ENCODE results near the gene UTF1. TPM values are rescaled to one million over a fixed set of nuclear protein-coding genes. Genes with fewer than 3 reads are reported as not detected.

UTF1 gene
- total RNA-seq, 2 experiments from 2014 or later: not detected

- Mint-ChIP-seq H3K4me3 (no peak overlapping the region), H3K9me3 (ENCODE audit: low read depth) (no peaks in the 10 kb centered on the region), H3K27ac (no peak overlapping the region), H3K27me3 (peaks cover 3% of the 10 kb centered on the region), H3K4me1 (no peaks in the 10 kb centered on the region), H3K36me3 (ENCODE audit: low read depth) (no peaks in the 10 kb centered on the region)
- POLR2A ChIA-PET: no interaction called here
- DNase-seq (no peak), ATAC-seq (no peak)
- intact Hi-C loops (cut with DNase I, micrococcal nuclease): no loop called here
- CTCF ChIA-PET: no interaction called here
Measured at GRCh38 chr10:133187906-133188681, 41.9 kb upstream of the UTF1 start.

GRCh38 chr10:133189256-133189655, 40.8 kb upstream of the UTF1 start:
- Mint-ChIP-seq H3K9me3 (ENCODE audit: low read depth) (peaks cover 2% of the 10 kb centered on the region), H3K27ac (no peak overlapping the region), H3K27me3 (peaks cover 5% of the 10 kb centered on the region), H3K36me3 (ENCODE audit: low read depth) (no peaks in the 10 kb centered on the region), H3K4me3 (no peak overlapping the region), H3K4me1 (no peaks in the 10 kb centered on the region)
- DNase-seq: no peak
- ChIA-PET CTCF (no interaction called here), POLR2A (no interaction called here)
- no peak for ATAC-seq
- intact Hi-C loops (cut with DNase I, micrococcal nuclease): no loop called here

GRCh38 chr10:133189726-133190125, 40.3 kb upstream of the UTF1 start:
- peaks cover 2% of the 10 kb centered on the region for H3K9me3 Mint-ChIP-seq (ENCODE audit: low read depth)
- H3K4me3 Mint-ChIP-seq: no peak overlapping the region
- intact Hi-C loops (cut with DNase I, micrococcal nuclease): no loop called here
- H3K36me3 Mint-ChIP-seq (ENCODE audit: low read depth): no peaks in the 10 kb centered on the region
- no peak overlapping the region for H3K27ac Mint-ChIP-seq
- no peak for ATAC-seq
- no peaks in the 10 kb centered on the region for H3K4me1 Mint-ChIP-seq
- POLR2A ChIA-PET: no interaction called here
- peaks cover 5% of the 10 kb centered on the region for H3K27me3 Mint-ChIP-seq
- no peak for DNase-seq
- CTCF ChIA-PET: no interaction called here

GRCh38 chr10:133190225-133190624, 39.8 kb upstream of the UTF1 start:
- no peaks in the 10 kb centered on the region for H3K36me3 Mint-ChIP-seq (ENCODE audit: low read depth)
- H3K27ac Mint-ChIP-seq: no peak overlapping the region
- H3K27me3 Mint-ChIP-seq: peaks cover 5% of the 10 kb centered on the region
- H3K4me3 Mint-ChIP-seq: no peak overlapping the region
- H3K9me3 Mint-ChIP-seq (ENCODE audit: low read depth): peaks cover 2% of the 10 kb centered on the region
- CTCF ChIA-PET: no interaction called here
- no peaks in the 10 kb centered on the region for H3K4me1 Mint-ChIP-seq
- ATAC-seq (no peak), DNase-seq (no peak)
- intact Hi-C loops (cut with DNase I, micrococcal nuclease): no loop called here
- POLR2A ChIA-PET: no interaction called here

- ATAC-seq (no peak), DNase-seq (no peak)
- no peaks in the 10 kb centered on the region for H3K36me3 Mint-ChIP-seq (ENCODE audit: low read depth)
- H3K9me3 Mint-ChIP-seq (ENCODE audit: low read depth): peaks cover 2% of the 10 kb centered on the region
- ChIA-PET POLR2A (no interaction called here), CTCF (no interaction called here)
- no peaks in the 10 kb centered on the region for H3K4me1 Mint-ChIP-seq
- no peak overlapping the region for H3K4me3 Mint-ChIP-seq
- intact Hi-C loops (cut with DNase I, micrococcal nuclease): no loop called here
- H3K27ac Mint-ChIP-seq: no peak overlapping the region
- H3K27me3 Mint-ChIP-seq: peaks cover 5% of the 10 kb centered on the region
Measured at GRCh38 chr10:133191651-133192050, 38.4 kb upstream of the UTF1 start.

- Mint-ChIP-seq H3K4me1 (no peaks in the 10 kb centered on the region), H3K27ac (no peak overlapping the region), H3K4me3 (no peak overlapping the region), H3K27me3 (peaks cover 5% of the 10 kb centered on the region), H3K36me3 (ENCODE audit: low read depth) (no peaks in the 10 kb centered on the region), H3K9me3 (ENCODE audit: low read depth) (peaks cover 2% of the 10 kb centered on the region)
- intact Hi-C loops (cut with DNase I, micrococcal nuclease): no loop called here
- ATAC-seq (no peak), DNase-seq (no peak)
- ChIA-PET CTCF (no interaction called here), POLR2A (no interaction called here)
Measured at GRCh38 chr10:133194151-133194550, 35.9 kb upstream of the UTF1 start.

- Mint-ChIP-seq H3K27ac (no peak overlapping the region), H3K27me3 (peaks cover 5% of the 10 kb centered on the region), H3K4me1 (no peaks in the 10 kb centered on the region), H3K9me3 (ENCODE audit: low read depth) (peaks cover 2% of the 10 kb centered on the region), H3K4me3 (no peak overlapping the region), H3K36me3 (ENCODE audit: low read depth) (no peaks in the 10 kb centered on the region)
- no peak for DNase-seq
- no peak for ATAC-seq
- CTCF ChIA-PET: no interaction called here
- POLR2A ChIA-PET: no interaction called here
- intact Hi-C loops (cut with DNase I, micrococcal nuclease): no loop called here
Measured at GRCh38 chr10:133195096-133195495, 34.9 kb upstream of the UTF1 start.

- Mint-ChIP-seq H3K4me3 (no peak overlapping the region), H3K4me1 (no peaks in the 10 kb centered on the region), H3K9me3 (ENCODE audit: low read depth) (peaks cover 2% of the 10 kb centered on the region), H3K36me3 (ENCODE audit: low read depth) (no peaks in the 10 kb centered on the region), H3K27me3 (peaks cover 5% of the 10 kb centered on the region), H3K27ac (no peak overlapping the region)
- no peak for ATAC-seq
- ChIA-PET POLR2A (no interaction called here), CTCF (no interaction called here)
- no peak for DNase-seq
- intact Hi-C loops (cut with DNase I, micrococcal nuclease): no loop called here
Measured at GRCh38 chr10:133195611-133196010, 34.4 kb upstream of the UTF1 start.

- Mint-ChIP-seq H3K27me3 (peaks cover 5% of the 10 kb centered on the region), H3K4me3 (no peak overlapping the region), H3K27ac (no peak overlapping the region), H3K4me1 (no peaks in the 10 kb centered on the region), H3K36me3 (ENCODE audit: low read depth) (no peaks in the 10 kb centered on the region), H3K9me3 (ENCODE audit: low read depth) (peaks cover 2% of the 10 kb centered on the region)
- no peak for DNase-seq
- POLR2A ChIA-PET: no interaction called here
- CTCF ChIA-PET: no interaction called here
- ATAC-seq: no peak
- intact Hi-C loops (cut with DNase I, micrococcal nuclease): no loop called here
Measured at GRCh38 chr10:133196221-133196915, 33.6 kb upstream of the UTF1 start.

GRCh38 chr10:133196936-133197758, 32.9 kb upstream of the UTF1 start:
- no peaks in the 10 kb centered on the region for H3K36me3 Mint-ChIP-seq (ENCODE audit: low read depth)
- CTCF ChIA-PET: no interaction called here
- intact Hi-C loops (cut with DNase I, micrococcal nuclease): no loop called here
- peaks cover 2% of the 10 kb centered on the region for H3K9me3 Mint-ChIP-seq (ENCODE audit: low read depth)
- H3K27ac Mint-ChIP-seq: no peak overlapping the region
- DNase-seq: no peak
- H3K4me1 Mint-ChIP-seq: no peaks in the 10 kb centered on the region
- POLR2A ChIA-PET: no interaction called here
- no peak overlapping the region for H3K4me3 Mint-ChIP-seq
- H3K27me3 Mint-ChIP-seq: peaks cover 3% of the 10 kb centered on the region
- no peak for ATAC-seq

- H3K4me1 Mint-ChIP-seq: no peaks in the 10 kb centered on the region
- ChIA-PET CTCF (no interaction called here), POLR2A (no interaction called here)
- intact Hi-C loops (cut with DNase I, micrococcal nuclease): no loop called here
- no peak for ATAC-seq
- DNase-seq: no peak
- no peaks in the 10 kb centered on the region for H3K36me3 Mint-ChIP-seq (ENCODE audit: low read depth)
- H3K27me3 Mint-ChIP-seq: peaks cover 2% of the 10 kb centered on the region
- no peak overlapping the region for H3K4me3 Mint-ChIP-seq
- H3K27ac Mint-ChIP-seq: no peak overlapping the region
- peaks cover 2% of the 10 kb centered on the region for H3K9me3 Mint-ChIP-seq (ENCODE audit: low read depth)
Measured at GRCh38 chr10:133197786-133198185, 32.2 kb upstream of the UTF1 start.

- ATAC-seq: no peak
- peaks cover 2% of the 10 kb centered on the region for H3K9me3 Mint-ChIP-seq (ENCODE audit: low read depth)
- CTCF ChIA-PET: no interaction called here
- POLR2A ChIA-PET: no interaction called here
- H3K4me1 Mint-ChIP-seq: no peaks in the 10 kb centered on the region
- intact Hi-C loops (cut with DNase I, micrococcal nuclease): no loop called here
- no peak overlapping the region for H3K4me3 Mint-ChIP-seq
- H3K36me3 Mint-ChIP-seq (ENCODE audit: low read depth): no peaks in the 10 kb centered on the region
- peaks cover 2% of the 10 kb centered on the region for H3K27me3 Mint-ChIP-seq
- H3K27ac Mint-ChIP-seq: no peak overlapping the region
- DNase-seq: no peak
Measured at GRCh38 chr10:133198206-133198605, 31.8 kb upstream of the UTF1 start.

Data from activated CD4-positive, alpha-beta T cell treated with anti-CD3 and anti-CD28 coated beads for 36 hours (primary cell).